CMK (cell line): ENCODE data around the gene LAMP1.
"Not testable (repeated sequence)": the region's sequence is repeated elsewhere in the genome, so short reads cannot be mapped to it uniquely, and the experiment has no call there.

ENCODE experiments used
- DNase-seq: peaks from one replicate; pipeline ENCODE4 v3.0.0-alpha.2; 2010; ENCODE audit warnings: low read depth

The LAMP1 gene

DNA sequence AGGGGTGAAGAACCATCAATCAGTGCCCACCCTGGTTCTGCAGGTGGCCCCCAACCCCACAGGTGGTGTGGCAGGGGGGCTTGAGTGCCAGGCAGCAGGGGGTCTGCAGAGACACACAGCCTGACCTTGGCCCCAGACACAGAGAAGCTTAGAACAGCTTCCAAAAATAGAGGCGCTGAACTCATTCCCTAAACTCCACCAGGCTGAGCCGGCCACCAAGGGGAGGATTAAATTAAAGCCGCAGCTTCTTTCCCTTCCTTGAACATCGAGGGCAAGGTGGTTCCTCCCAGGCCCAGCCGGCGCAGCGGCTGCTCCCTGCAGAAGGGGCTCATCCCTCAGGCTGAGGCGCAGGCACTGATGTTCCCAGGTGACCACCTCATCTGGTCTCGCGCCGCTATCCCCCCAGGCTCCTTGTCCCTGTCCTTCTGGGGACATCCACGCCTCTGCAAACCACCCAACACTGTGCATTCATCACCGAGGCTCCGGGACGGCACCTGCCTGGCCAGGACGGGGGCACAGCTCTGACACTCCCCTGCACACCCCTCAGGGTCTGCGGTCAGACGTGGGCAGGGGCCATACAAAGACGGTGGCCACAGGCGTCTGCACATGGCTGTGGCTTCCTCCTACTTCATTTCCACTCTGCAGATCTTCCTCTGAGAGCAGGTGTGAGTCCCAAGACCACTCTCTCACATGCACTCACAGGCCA lies 30.9 kb downstream of the LAMP1 start:
- DNase-seq = no peak

DNA sequence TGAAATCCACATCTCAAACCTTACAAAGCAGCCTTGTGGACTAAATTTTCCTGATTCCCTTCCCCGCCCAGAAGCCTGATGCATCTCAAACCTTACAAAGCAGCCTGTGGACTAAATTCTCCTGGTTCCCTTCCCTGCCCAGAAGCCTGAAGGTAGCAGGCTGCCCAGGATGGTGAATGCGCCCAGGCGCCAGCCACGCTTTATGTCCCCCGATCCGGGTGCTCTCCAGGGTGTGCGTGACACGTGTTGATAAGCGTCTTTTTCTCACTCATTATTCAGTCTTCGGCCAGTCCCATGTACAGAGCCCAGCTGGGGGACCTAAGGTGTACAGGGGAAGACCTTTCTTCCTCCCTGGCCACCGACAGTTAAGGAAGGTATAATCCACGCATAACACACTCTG lies 31.8 kb downstream of the LAMP1 start:
- DNase-seq = no peak

DNA sequence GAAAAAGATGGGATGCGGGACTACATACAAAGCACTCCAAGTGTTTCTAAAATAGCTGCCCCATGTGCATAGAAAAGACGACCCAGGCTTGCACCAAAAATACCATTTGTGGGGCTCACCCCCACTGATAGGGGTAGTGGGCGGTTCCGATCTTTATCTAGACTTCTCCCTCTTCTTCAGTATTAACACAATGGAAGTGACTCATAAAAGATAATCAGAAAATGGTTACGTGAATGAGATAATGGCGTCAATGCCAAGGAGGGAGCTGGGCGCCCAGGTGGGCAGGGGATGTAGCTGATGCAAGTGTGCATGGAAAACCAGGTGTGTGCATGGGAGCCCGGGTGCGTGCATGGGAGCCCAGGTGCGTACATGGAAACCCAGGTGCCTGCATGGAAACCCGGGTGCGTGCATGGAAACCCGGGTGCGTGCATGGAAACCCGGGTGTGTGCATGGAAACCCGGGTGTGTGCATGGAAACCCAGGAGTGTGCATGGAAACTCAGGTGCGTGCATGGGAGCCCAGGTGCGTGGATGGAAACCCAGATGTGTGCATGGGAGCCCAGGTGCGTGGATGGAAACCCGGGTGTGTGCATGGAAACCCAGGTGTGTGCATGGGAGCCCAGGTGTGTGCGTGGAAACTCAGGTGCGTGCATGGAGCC lies 32.7 kb downstream of the LAMP1 start:
- DNase-seq = no peak

DNA sequence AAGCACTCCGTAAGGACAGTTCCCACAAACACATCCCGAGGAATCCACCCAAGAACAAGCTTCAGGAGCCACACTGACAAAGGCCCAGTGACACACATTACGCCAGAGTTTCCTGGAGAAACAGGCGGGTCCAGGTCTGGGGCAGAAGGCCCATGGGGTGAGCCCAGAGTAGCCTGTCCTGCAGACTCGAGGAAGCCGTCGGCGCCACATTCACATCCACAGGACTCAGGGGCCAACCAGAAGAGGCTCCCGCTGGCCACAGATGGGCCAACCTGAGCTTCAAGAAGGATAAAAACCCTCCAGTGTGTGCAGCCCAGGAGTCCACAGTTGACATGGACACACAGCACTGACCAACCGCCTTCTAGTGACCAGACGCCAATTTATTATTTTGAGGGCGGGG lies 35.6 kb downstream of the LAMP1 start:
- no peak for DNase-seq

DNA sequence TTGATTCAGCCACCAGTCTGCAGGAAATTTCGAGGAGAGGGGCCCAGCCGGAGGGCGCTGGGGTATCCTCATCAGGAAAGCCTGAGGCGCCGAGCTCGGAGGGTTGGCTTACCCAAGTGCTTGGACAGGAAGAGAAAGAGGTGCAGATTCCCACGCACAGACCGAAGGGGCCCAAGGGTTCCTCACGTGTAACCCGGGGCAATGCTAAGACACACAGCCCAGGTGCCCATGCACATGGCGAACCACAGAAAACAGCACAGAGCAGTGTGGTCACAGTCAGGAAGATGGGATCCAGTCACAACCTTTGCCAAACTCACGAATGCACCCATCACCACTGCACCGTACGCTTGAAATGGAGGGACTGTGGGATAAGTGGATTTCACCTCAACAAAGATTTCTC lies 36.0 kb downstream of the LAMP1 start:
- DNase-seq = no peak

DNA sequence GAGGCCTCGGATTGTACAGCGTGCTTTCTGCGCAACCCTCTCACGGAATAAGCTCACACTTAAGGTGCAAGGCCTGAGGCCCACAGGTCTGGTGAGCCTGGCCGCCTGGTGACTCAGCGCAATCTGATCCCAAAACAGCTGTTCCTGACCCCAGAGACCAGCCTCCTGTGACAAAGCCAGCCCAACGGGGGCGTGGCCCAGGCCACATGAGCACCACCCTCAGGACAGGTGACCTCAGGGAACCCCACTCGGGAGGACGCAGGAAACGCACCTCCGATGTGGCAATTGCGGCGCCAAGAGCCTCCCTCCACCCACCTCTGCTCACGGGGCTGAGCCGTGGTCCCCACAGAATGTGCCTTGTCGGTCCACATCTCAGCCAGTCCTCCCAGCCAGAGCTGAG lies 40.5 kb downstream of the LAMP1 start:
- DNase-seq = no peak

DNA sequence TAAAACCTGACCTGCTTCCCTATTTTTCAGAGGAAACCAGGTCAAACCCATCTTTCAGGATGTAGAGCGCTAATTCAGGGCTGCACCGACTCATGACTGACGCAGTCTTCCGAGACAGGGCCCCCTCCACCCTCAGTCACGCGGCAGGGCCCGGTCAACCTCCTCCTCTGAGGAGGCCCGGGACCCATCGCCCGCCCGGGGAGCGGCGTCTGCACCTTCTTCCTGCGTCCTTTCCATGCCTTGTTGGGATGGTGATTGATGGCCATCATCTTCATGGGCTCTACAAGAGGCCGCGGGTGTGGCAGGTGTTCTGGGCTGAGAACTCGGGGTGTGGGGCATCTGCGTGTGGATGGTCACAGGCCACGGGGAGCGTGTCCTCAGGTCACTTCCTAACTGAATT lies 40.9 kb downstream of the LAMP1 start:
- DNase-seq = no peak

DNA sequence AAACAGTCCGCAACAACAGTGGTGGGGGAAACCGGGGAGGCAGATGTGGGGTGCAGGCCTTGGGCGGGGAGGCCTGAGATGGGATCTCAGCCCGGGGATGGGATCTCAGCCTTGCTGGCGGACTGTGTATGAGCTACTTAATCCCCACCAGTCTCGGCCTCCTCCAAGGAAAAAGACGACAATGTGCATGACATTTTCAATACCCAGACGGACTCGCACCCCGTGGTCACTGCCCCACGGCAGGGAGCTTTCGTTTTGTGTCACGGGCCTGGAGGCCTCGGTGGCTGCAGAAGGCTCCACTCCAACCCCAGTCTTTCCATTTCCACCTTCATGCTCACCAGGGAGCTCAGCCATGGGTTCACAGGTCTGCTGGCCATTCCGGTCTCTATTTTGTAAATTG lies 41.4 kb downstream of the LAMP1 start:
- no peak for DNase-seq

DNA sequence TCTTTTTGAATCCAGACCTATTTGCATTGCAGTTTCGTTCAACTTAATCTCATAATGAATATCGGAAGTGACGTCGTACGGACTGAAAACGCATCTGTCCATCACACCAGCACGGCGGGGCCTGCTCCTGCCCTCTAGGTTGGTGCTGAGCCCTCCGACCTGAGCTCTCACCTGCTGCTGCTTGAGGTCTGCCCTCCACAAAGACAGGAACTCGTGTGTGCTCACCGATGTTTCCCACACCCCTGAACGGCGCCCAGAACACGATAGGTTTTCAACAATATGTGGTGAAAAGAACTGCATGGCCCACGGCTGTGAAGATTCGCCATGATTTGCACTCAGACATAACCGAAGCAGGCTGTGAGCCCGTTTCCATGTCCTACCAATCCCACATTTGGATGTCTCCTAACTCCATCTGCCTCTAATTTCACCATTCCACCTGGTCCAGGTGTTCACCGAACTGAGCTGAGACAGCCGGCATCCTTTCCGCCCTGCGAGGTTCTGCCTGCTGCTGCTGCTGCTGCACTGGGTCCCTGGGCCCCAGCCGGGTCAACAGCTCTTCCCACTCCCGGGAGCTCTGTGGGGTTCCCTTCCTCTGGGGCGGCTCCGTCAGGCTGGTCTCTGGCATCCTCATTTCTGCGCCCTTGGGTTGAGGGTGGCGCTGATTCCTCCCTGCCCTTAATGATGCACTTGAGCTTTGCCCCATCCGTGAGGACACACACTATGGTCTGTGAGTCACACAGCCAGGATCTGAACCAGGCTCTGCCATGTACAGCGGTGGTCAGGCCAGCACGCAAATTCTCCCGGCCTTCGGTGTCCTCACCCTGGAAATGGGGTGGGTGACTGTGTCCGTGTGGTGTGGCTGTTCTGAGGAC lies 46.0 kb downstream of the LAMP1 start:
- DNase-seq = no peak

DNA sequence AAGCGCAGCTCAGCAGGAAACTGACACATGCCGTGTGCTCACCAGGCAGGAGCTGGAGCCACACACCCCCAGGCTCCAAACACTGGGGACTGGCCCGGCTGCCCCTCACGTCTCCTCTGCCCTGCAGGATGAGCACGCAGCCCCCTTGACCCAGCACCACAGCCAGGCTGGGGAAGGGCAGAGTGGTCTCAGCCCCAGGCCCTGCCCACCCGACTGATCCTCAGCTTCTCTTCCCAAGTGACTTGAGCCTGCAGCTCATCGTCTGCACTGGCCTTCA lies 46.6 kb downstream of the LAMP1 start:
- no peak for DNase-seq

DNA sequence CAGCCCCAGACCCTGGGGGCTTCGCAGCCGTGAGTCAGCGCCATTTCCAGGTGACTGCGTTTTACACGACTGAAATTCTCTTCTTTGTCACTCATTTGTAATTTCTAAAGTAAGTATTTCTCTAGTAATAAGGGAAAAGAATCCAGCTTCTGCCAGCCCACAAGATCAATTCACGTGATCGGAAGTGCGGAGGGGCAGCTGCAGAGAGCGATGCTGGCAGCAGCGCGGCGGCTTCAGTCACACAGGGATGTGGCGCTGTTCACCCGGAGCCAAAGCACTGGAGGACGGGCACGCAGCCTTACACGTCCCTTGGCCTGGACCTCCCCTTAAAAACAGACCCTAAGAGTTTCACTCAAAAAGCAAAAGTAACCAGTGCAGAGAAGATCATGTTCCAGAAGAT lies 48.4 kb downstream of the LAMP1 start:
- DNase-seq = no peak

DNA sequence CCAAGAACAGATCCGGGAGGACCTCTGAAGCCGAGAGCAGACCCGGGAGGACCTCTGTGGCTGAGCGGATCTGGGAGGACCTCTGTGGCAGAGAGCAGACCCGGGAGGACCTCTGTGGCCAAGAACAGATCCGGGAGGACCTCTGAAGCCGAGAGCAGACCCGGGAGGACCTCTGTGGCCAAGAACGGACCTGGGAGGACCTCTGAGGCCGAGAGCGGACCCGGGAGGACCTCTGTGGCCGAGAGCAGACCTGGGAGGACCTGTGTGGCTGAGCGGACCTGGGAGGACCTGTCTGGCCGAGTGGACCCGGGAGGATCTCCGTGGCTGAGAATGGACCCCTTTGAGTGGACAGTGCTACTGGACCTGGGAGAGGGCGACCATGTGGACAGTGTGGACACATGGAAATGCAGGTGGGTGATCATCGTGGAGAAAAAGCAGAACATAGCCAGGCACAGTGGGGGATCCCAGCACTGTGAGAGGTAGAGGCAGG lies 50.7 kb downstream of the LAMP1 start:
- not testable (repeated sequence) for DNase-seq

DNA sequence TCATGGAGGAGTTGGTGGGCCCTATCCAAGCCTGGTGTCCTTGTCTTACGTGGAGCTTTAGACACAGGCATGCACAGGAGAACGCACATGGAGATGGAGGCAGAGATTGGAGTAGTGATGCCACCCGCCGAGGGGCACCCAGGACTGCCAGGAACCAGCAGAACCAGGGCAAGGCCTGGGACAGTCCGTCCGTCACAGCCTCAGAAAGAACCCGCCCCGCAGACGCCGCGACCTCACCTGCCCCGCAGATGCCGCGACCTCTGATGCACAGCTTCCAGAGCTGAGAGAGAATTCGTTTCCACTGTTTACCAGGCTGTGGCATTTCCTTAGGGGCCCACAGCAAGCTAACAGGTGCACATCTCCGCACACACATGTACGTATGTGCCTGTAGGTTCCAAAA lies 51.6 kb downstream of the LAMP1 start:
- DNase-seq = no peak

DNA sequence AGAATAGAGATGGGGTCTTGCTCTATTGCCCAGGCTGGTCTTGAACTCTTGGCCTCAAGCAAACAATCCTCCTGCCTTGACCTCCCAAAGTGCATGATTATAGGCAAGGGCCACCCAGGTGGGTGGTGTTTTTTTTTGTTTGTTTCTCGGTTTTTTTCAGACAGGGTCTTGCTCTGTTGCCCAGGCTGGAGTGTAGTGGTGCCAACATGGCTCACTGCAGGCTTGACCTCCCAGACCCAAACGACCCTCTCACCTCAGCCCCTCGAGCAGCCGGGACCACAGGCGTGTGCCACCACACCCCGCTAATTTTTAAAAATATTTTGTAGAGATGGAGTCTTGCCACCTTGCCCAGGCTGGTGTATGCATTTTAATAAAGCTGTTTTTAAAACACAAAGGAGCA lies 52.0 kb downstream of the LAMP1 start:
- no peak for DNase-seq

DNA sequence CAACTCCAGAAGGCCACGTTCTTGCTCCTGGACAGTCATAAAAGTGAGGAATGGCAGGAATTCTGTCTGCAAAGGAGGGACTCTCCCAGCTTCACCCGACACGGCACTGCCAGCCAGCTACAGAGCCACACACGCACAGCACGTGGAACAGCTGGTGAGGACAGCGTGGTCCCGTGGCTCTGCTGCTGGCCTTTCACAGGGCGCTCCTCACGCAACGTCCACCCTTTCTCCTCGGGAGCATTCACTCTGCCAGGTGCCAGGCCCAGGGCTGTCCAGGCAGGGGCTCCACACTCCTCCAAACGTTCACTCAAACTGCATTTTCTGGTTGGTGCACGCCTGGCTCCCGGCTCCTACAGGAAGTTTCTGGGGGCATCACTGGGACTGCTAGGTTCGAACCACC lies 52.5 kb downstream of the LAMP1 start:
- no peak for DNase-seq

DNA sequence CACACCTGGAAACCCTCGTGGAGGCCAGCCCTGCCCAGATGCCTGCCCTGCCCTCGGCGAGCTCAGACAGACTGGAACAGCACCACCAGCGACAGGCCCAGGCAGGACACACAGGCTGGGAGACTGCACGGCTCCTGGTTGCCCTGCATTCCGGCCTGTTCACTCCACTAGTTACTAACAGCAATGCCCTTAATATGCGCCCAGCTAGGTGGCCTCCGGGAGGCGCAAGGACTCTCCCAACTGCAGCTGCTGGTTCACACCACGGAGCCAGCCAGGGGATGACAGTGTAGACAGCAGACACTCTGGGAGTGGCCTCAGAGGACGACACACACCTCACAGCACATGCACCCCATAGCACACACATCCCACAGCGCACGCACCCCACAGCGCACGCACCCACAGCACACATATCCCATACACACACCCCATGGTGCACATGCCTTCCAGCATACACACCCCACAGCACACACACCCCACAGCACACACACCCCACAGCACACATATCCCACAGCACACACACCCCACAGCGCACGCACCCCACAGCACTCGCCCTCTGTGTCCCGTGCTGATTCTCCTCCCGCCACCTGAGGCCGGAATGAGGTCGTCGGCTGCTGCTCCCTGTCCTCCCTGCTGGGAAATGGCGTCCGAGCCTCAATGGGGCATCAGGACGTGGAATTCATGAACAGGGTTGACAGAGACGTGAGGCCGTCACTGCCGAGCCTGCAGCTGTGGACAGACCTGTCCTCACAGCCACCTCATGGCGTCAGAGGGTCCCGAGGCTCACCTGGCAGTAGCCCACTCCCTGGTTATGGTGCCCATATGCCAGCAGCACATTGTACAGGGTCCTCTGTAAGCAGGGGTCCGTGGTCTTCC lies 53.3 kb downstream of the LAMP1 start:
- no peak for DNase-seq

DNA sequence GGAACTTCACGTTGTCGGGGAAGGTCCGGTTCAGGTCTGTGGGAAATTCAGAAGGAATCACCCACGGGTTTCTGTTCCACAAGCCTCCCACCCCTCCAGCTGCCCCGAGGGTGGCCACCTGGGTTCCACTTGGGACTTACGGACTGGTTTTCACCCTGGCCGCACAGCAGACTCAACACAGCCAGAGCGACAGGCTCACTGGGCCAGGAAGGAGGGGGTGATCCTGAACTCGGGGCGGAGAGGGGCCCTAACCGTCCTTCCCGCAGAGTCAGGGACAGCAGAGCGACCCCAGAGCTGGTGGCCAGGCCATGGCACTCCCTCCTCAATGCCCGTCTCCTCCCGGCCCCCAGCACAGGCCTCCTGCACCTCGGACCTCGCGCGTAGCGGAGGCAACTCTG lies 53.9 kb downstream of the LAMP1 start:
- no peak for DNase-seq

DNA sequence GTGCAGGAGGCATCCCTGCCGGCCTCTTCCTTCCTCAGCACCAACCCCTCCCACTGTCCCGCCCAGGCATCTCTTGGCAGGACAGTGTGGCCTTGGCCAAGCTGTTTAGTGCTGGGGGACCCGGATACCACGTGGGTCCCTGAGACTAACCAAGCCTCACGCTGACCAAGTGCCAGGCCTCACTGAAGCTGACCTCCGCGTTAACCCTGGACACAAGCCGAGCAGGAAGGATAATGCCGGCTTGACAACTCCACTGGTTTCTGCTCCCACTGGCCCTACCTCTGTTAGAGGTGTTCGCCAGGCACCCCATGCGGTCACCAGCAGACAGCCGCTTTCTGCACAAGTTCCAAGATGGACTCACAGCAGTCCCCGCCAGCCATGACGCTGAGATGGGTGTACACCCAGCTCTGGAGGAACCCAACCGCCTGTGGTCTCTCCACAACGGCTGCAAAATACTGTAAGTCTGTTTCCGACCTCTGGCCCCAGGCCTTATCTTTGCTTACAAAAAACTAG lies 54.5 kb downstream of the LAMP1 start:
- peak; percentile 55 for DNase-seq

DNA sequence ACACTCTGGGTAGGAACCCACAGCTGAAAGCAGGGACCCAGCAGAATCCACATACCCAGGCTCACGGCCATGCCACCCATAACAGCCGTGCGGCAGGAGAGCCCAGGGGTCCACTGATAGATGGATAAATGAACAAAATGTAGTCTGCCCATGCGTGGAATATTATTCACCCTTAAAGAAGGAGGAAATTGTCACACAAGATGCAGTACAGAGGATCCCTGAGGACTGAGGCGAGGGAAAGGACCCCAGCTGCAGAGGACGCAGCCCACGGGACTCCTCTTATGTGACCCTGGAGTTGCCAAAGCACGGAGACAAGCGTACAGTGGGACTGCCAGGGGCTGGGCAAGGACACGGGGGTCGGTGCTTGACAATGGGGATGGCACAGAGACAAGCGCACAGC lies 56.2 kb downstream of the LAMP1 start:
- DNase-seq = no peak

DNA sequence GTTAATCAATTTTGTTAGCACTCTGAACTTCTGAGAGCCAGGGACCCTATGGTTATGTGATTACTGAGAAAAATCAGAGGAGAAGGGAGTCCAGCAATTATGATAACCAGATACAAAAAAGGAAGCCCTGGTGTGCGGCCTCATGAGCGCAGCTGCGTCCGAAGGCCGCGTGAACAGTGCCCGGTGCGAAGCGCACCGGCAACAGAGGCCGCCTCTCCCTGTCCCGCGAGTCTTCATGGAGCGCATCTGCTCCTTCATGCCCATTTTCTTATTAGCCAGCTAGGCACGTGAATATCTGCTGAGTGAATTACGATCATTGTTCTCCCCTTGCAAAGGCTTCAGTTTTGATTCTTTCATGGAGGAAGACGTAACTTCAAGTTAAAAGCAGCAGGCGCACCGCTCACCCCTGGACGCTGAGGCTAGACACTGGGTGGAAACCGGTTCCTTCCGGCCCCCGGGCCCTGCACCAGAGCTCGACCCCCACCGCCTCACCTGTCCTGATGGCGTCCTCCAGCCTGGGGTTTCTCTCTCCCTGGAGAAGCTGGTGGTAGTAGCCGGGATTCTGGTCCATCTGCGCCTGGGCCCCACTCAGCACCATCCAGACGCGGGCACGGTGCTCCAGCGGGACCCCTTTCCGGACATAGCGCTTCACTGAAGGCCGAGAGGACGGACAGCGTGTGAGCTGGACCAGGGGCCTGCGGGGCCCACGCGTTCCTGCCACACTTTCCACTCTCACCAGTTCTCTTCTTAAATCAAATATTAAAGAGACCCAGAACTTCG lies 58.0 kb downstream of the LAMP1 start:
- DNase-seq = no peak

DNA sequence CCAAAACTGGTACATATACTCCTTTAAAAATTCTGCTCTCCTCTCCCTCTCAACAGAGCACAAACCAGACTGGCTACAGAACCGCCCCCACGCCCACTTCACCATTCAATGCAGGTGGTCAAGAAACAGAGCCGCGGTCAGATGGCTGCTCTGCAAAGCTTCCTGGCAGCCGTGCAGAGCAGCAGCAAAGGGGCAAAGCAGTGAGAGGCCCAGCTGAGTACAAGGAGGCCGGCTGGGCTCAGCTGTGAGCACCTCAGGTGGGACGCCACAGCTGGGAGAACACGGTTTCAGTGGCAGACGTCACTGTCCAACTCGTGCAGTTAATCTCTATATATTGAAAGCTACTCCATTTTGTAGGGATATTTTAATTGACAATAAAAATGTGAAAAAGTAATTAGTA lies 58.6 kb downstream of the LAMP1 start:
- DNase-seq = no peak
